Activated T-cell treated with anti-CD3 and anti-CD28 coated beads, Interleukin-2, amount 50 U/mL, for 4 hours (primary cell): ENCODE data around the gene TMEM69. TPM values are rescaled to one million over a fixed set of nuclear protein-coding genes. Genes with fewer than 3 reads are reported as not detected.
"Not testable (repeated sequence)": the region's sequence is repeated elsewhere in the genome, so short reads cannot be mapped to it uniquely, and the experiment has no call there.

Experiments used
- ATAC-seq, 2 donors: fragments of 200-7000 bp; cut with Tn5 transposase; one replicate each; pipeline ENCODE4 v1.10.0; 2021
- DNase-seq: peaks from one replicate; pipeline ENCODE4 v3.0.0-alpha.2; 2020
- H3K27me3 Mint-ChIP-seq: one replicate; pipeline ENCODE4 v1.8.0; 2021; ENCODE audit warnings: low read depth, mixed read lengths
- H3K36me3 Mint-ChIP-seq: one replicate; pipeline ENCODE4 v1.8.0; 2022; ENCODE audit warnings: mixed read lengths; ENCODE audit not compliant: insufficient read depth
- H3K4me1 Mint-ChIP-seq: one replicate; pipeline ENCODE4 v1.8.0; 2021; ENCODE audit warnings: low read depth, mixed read lengths
- H3K4me3 Mint-ChIP-seq: one replicate; pipeline ENCODE4 v1.8.0; 2021; ENCODE audit warnings: mild to moderate bottlenecking, moderate library complexity, mixed read lengths
- H3K9me3 Mint-ChIP-seq: one replicate; pipeline ENCODE4 v1.8.0; 2021; ENCODE audit warnings: mixed read lengths
- total RNA-seq, 3 donors: library from RNA; stranded (reverse); gene quantifications; one replicate each; pipeline ENCODE4 v1.2.1, GENCODE V29; 2021

Gene TMEM69
- total RNA-seq, 3 donors from 2014 or later = 38.1 to 42.9 (median 40.6) TPM

- DNase-seq = no peak
- no peak for ATAC-seq
- Mint-ChIP-seq H3K4me3 (no peak overlapping the region), H3K36me3 (peaks cover 4% of the 10 kb centered on the region), H3K9me3 (no peaks in the 10 kb centered on the region), H3K27me3 (no peaks in the 10 kb centered on the region), H3K4me1 (peaks cover 56% of the 10 kb centered on the region)
Observed at GRCh38 chr1:45668526-45668925, 19.5 kb upstream of the TMEM69 start.

- Mint-ChIP-seq H3K36me3 (peaks cover 4% of the 10 kb centered on the region), H3K4me3 (no peak overlapping the region), H3K4me1 (peaks cover 61% of the 10 kb centered on the region), H3K9me3 (no peaks in the 10 kb centered on the region), H3K27me3 (no peaks in the 10 kb centered on the region)
- no peak for ATAC-seq
- no peak for DNase-seq
Observed at GRCh38 chr1:45669379-45669778, 18.6 kb upstream of the TMEM69 start.

- Mint-ChIP-seq H3K27me3 (no peaks in the 10 kb centered on the region), H3K9me3 (no peaks in the 10 kb centered on the region), H3K4me3 (no peak overlapping the region), H3K4me1 (peaks cover 65% of the 10 kb centered on the region), H3K36me3 (peaks cover 6% of the 10 kb centered on the region)
- DNase-seq (no peak), ATAC-seq (no peak)
Observed at GRCh38 chr1:45669859-45670655, 17.9 kb upstream of the TMEM69 start.

- Mint-ChIP-seq H3K4me3 (no peak overlapping the region), H3K36me3 (peaks cover 4% of the 10 kb centered on the region), H3K27me3 (no peaks in the 10 kb centered on the region), H3K4me1 (peaks cover 80% of the 10 kb centered on the region), H3K9me3 (no peaks in the 10 kb centered on the region)
- DNase-seq (no peak), ATAC-seq (no peak)
Observed at GRCh38 chr1:45673956-45674355, 14.0 kb upstream of the TMEM69 start.

- Mint-ChIP-seq H3K9me3 (no peaks in the 10 kb centered on the region), H3K4me1 (peaks cover 80% of the 10 kb centered on the region), H3K4me3 (no peak overlapping the region), H3K36me3 (peaks cover 4% of the 10 kb centered on the region), H3K27me3 (no peaks in the 10 kb centered on the region)
- DNase-seq (no peak), ATAC-seq (no peak)
Observed at GRCh38 chr1:45674478-45674877, 13.5 kb upstream of the TMEM69 start.

- not testable (repeated sequence) for H3K4me3 Mint-ChIP-seq, DNase-seq, H3K36me3 Mint-ChIP-seq, H3K27me3 Mint-ChIP-seq, ATAC-seq, H3K9me3 Mint-ChIP-seq
- peaks cover 79% of the 10 kb centered on the region for H3K4me1 Mint-ChIP-seq
Observed at GRCh38 chr1:45676553-45676952, 11.4 kb upstream of the TMEM69 start.

GRCh38 chr1:45677751-45678245, 10.2 kb upstream of the TMEM69 start:
- Mint-ChIP-seq H3K4me1 (peaks cover 83% of the 10 kb centered on the region), H3K9me3 (no peaks in the 10 kb centered on the region), H3K4me3 (no peak overlapping the region), H3K36me3 (peaks cover 4% of the 10 kb centered on the region), H3K27me3 (no peaks in the 10 kb centered on the region)
- DNase-seq (no peak), ATAC-seq (no peak)

GRCh38 chr1:45678489-45678888, 9.5 kb upstream of the TMEM69 start:
- Mint-ChIP-seq H3K36me3 (peaks cover 4% of the 10 kb centered on the region), H3K4me3 (no peak overlapping the region), H3K27me3 (no peaks in the 10 kb centered on the region), H3K9me3 (no peaks in the 10 kb centered on the region), H3K4me1 (peaks cover 80% of the 10 kb centered on the region)
- no peak for ATAC-seq
- no peak for DNase-seq

GRCh38 chr1:45679123-45679522, 8.9 kb upstream of the TMEM69 start:
- ATAC-seq = peak in 1 of 2 donors; percentile 19
- H3K27me3 Mint-ChIP-seq = no peaks in the 10 kb centered on the region
- H3K4me3 Mint-ChIP-seq = no peak overlapping the region
- no peak for DNase-seq
- peaks cover 4% of the 10 kb centered on the region for H3K36me3 Mint-ChIP-seq
- H3K4me1 Mint-ChIP-seq = peaks cover 77% of the 10 kb centered on the region
- H3K9me3 Mint-ChIP-seq = no peaks in the 10 kb centered on the region

GRCh38 chr1:45682942-45683341, 5.0 kb upstream of the TMEM69 start:
- H3K4me1 Mint-ChIP-seq = peaks cover 60% of the 10 kb centered on the region
- no peaks in the 10 kb centered on the region for H3K36me3 Mint-ChIP-seq
- H3K4me3 Mint-ChIP-seq = no peak overlapping the region
- no peak for ATAC-seq
- DNase-seq = no peak
- H3K27me3 Mint-ChIP-seq = no peaks in the 10 kb centered on the region
- no peaks in the 10 kb centered on the region for H3K9me3 Mint-ChIP-seq

- no peaks in the 10 kb centered on the region for H3K9me3 Mint-ChIP-seq
- no peak for DNase-seq
- ATAC-seq = no peak
- H3K27me3 Mint-ChIP-seq = no peaks in the 10 kb centered on the region
- peaks cover 4% of the 10 kb centered on the region for H3K36me3 Mint-ChIP-seq
- H3K4me1 Mint-ChIP-seq = peaks cover 52% of the 10 kb centered on the region
- peak overlapping the region; percentile 99 for H3K4me3 Mint-ChIP-seq
Observed at GRCh38 chr1:45684402-45684801, 3.6 kb upstream of the TMEM69 start.

GRCh38 chr1:45685308-45686014, 2.5 kb upstream of the TMEM69 start:
- Mint-ChIP-seq H3K4me3 (peak overlapping the region; percentile 99), H3K36me3 (peaks cover 4% of the 10 kb centered on the region), H3K27me3 (no peaks in the 10 kb centered on the region), H3K4me1 (peaks cover 54% of the 10 kb centered on the region), H3K9me3 (no peaks in the 10 kb centered on the region)
- ATAC-seq = no peak
- no peak for DNase-seq

GRCh38 chr1:45686015-45686287, 2.0 kb upstream of the TMEM69 start:
- Mint-ChIP-seq H3K4me1 (peaks cover 51% of the 10 kb centered on the region), H3K4me3 (peak overlapping the region; percentile 99), H3K36me3 (peaks cover 6% of the 10 kb centered on the region), H3K9me3 (no peaks in the 10 kb centered on the region), H3K27me3 (no peaks in the 10 kb centered on the region)
- peak; percentile 49 for DNase-seq
- peak; percentile 10 to 11 for ATAC-seq

GRCh38 chr1:45686288-45687013, 1.5 kb upstream of the TMEM69 start, which contains the start of gene GPBP1L1:
GPBP1L1 (minus strand) TSS chr1:45686533; CDS start chr1:45659087, 27,446 bp downstream.
- DNase-seq = peak; percentile 97
- H3K27me3 Mint-ChIP-seq = no peaks in the 10 kb centered on the region
- no peaks in the 10 kb centered on the region for H3K9me3 Mint-ChIP-seq
- H3K36me3 Mint-ChIP-seq = peaks cover 9% of the 10 kb centered on the region
- H3K4me1 Mint-ChIP-seq = peaks cover 47% of the 10 kb centered on the region
- peak; percentile 74 to 76 for ATAC-seq
- peak within 1 kb of the TSS; percentile 99 for H3K4me3 Mint-ChIP-seq
